ENCODE results near the gene LAMA5.

- TF ChIP-seq CTCF (IDR thresholded peaks at IDR 0.05) (no peak), EP300 (IDR thresholded peaks at IDR 0.05) (no peak), POLR2A (IDR thresholded peaks at IDR 0.05) (no peak)
Measured at GRCh38 chr20:62395311-62396242, 28.5 kb upstream of the LAMA5 start.

All from ovary (tissue), 3 donors.